Stromal cell of bone marrow (primary cell): ENCODE data around the gene SPAG16.
"Not testable (repeated sequence)": the region's sequence is repeated elsewhere in the genome, so short reads cannot be mapped to it uniquely, and the experiment has no call there.

Source experiments
- DNase-seq: peaks from one replicate; pipeline ENCODE4 v3.0.0-alpha.2; 2012; ENCODE audit warnings: low read depth

Gene SPAG16

DNA sequence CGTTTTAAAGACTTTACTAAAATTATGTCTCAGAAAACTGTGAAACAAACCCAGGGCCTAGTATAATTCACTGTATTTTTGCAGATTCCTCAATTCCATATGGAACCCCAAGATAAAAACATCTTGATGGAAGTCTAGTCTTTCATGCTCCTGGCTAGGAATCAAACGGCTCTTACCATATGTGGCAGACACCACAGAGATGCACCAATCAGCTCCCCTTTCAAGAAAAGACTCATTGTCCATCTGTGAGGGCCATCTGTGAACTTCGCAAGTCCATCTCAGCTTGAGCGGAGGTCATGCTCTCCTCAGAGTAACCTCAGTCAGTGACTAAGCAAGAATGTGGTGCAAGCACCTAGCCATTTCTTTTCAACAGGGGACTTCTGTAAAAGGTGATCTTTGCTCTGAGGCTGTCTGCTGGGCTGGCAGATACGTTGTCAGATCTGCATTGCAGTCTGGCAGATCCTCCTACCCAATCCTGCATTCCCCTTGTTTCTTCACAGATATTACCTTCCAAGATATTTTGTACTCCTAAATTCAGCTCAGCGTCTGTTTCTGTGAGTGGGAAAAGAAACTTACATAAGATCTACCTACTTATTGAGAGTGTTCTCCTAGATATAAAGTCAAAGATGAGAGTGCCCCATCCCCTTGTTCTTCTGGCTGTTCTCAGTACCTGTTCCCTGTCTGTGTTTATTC, 419.3 kb downstream of the SPAG16 start:
- no peak for DNase-seq

DNA sequence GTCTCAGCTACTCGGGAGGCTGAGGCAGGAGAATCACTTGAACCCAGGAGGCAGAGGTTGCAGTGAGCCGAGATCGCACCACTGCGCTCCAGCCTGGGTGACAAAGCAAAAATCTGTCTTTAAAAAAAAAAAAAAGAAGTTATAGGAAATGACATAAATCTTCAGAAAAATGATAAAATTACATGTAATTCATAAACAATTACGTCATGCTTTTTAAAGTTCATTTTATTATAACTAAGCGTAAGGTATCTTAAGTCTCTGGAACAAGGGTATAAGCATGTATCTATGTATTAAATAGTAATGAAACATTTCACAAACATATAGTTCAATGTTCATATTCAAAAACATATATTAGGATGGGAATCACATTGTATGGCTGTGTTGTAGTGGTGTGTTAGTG, 425.9 kb downstream of the SPAG16 start:
- DNase-seq, result no peak

DNA sequence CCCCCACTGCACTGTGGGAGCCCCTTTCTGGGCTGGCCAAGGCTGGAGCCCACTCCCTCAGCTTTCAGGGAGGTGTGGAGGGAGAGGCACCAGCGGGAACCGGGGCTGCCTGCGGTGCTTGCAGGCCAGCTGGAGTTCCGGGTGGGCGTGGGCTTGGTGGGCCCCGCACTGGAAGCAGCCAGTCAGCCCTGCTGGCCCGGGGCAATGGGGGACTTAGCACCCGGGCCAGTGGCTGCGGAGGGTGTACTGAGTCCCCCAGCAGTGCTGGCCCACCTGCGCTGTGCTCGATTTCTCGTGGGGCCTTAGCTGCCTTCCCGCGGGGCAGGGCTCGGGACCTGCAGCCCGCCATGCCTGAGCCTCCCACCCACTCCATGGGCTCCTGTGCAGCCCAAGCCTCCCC, 434.1 kb downstream of the SPAG16 start:
- DNase-seq, result not testable (repeated sequence)

DNA sequence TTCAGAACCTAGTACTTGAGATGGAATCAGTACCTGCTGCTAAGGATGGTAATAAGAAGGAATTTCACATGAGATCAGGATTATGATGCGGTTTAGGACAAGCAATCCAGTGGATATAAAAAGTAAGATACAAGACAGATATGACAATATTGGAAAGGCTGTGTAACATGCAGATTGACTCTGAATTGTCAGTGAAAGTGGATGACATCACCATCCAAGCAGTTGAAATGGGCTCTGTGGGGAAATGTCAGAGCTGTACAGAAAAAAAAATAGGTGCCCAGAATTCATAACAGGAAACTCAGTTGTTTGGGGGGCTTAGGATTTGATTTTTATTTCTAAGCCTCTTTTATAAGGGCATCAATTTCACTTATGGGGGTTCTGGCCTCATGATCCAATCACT, 438.3 kb downstream of the SPAG16 start:
- DNase-seq, result no peak

DNA sequence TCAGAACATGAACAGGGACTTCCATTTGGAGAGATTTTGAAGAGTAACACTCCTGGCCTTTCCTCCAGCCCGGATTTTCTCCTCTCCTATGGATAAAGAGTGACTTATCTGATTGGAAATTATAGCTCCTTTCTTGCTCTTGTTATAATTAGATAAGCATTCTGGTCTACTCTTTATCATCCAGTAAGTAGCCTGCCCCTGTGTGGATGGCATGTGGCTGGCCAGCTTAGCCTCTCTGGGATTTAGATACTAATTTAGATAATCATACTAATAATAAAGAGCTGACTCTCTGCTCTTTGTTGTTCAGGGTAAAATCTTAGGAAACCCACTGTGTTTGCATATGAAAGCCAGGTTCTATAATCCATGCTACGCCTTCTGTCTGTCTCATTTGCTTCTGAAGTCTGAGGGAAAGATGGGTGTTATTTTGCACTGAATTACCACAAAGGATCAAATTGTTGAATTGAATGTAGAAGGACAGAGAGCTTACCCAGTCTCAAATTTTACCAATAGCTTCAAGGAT, 438.8 kb downstream of the SPAG16 start:
- DNase-seq, result no peak

DNA sequence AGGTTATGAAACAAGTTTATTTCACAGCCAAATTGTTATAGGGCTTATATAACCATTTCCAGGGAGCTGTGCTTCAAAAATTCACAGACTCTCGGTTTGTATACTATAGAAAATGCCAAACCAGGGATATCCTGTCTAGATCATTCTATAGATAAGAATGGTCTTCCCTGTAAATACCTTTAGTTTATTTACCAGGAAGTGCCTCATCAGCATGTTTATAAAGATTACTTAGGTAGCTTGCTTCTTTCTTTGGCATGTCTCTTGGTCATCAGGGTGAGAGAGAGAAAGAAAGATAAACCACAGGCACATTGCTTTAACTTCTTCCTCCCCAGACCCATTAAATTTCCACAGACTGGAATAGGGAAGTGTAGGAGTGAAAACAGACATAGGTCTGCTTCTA, 439.4 kb downstream of the SPAG16 start:
- no peak for DNase-seq

DNA sequence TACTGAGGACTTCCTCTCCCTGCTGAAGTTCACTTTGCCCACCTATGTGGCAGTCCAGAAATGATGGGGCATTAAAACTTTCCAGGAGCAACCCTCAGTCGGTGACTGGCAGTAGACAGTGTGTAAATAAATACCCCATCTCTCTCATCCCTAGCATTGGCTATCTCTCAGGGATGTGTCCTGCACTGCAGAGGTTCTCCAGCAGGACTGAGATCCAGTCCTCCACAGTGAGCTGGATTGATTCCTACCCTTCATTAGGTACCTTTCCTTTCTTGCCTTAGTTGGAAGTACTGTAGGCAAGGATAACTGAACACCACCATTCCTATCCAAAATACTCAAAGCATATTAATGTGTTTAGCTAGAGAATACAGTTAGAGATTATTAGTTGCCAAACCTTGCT, 441.8 kb downstream of the SPAG16 start:
- no peak for DNase-seq

DNA sequence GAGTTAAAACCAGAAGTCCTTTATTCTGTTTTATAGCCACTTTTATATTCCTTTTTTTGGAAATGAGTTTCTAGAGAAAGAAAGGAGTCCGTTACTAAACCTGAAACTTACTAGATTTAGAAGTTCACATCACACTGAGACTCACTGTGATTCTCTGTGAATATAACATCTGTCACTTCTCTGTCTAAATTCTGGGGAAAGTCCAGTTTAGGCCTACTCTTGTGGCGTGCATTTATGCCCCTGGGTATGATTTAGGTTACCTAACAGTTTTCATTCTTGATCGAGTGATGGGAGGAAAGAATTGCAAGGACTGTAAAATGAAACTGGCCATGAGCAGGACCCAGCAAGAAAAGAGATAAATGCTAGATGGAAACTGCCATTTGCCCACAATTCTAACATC, 449.6 kb downstream of the SPAG16 start:
- DNase-seq, result no peak

DNA sequence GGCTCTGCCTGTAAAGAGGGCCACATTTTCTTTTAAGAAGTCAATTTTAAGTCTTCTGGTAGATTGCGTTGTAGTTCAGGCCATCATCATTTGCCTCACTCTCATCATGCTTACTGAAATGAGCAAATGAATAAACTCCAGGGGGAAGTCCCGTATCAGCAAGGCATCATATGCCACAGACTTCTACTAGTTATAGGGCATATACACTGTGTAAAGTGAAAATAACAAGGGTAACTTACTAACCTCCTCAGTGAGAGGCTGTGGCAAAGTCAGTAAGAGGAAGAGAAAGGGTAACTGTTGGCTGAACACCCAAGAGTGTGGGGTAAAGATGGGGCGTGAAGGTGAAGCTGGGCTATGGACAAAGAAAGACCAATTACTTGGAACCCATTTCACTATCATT, 456.2 kb downstream of the SPAG16 start:
- no peak for DNase-seq

DNA sequence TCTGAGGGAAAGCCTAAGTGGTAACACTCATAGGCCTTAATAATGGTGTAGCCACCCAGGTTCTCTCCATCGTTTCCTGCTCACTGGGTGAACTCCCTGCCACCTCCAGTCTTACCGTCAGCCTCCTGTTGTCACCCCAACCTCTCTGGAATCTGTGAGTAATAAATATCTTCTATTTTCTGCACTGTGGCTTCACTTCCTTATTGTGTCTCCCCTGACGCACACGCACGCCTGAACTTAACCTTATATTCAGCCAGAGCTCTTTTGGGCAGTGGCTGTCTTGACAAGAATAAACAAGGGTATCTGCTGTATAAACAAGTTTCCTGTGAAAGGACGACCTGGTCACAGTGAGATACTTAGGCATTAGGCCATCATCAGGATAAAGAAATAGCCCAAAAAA, 467.2 kb downstream of the SPAG16 start:
- DNase-seq, result no peak

DNA sequence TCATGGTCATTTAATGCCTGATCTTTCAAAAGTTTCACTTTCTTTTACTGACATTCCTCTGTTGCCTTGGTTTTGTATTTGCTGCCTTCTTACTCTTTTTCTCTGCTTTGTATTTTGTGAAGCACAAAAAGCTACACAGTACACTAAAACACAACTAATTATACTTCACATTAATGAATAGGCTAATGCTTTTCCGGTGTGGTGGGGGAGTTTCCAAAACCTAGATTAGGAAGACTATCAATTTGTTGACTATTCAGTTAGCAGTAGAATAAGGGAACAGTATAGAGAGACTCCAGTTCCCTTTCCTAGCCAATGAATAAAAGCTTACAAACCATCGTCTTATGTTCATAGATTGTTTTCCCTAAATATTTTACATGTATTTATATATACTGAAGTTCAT, 468.3 kb downstream of the SPAG16 start:
- no peak for DNase-seq

DNA sequence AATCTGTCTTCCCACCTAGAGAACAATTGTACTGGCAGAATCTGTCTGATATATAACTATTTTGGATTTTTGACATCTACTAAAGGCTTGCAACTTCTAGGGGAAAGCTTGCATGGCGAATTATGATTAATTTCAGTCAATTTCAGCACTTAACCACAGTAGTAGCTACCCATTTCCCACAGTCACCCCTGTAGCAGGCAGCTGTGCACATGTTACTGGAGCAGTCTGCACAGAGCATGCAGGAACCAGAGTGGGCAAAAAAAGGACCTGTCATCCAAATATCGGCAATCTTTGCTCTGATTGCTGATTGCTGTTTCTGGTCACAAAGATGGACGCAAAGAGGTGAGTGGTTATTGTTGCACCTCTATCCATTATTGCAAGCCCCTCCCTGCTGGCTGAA, 473.3 kb downstream of the SPAG16 start:
- DNase-seq, result no peak

DNA sequence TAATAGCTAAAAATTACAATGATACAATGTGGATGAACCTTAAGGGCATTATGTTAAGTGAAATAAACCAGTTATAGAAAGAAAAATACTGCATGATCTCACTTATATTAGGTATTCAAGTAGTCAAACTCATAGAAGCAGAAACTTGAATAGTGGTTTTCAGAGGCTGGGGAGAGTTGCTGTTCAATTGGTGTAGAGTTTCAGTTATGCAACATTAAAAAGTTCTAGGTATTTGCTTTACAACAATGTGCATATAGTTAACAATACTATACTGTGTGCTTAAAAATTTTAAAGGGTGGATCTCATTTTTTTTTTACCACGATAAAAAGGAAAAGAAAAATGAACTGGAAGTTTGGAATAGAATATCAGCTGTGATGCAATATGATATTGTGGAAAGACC, 479.1 kb downstream of the SPAG16 start:
- no peak for DNase-seq

DNA sequence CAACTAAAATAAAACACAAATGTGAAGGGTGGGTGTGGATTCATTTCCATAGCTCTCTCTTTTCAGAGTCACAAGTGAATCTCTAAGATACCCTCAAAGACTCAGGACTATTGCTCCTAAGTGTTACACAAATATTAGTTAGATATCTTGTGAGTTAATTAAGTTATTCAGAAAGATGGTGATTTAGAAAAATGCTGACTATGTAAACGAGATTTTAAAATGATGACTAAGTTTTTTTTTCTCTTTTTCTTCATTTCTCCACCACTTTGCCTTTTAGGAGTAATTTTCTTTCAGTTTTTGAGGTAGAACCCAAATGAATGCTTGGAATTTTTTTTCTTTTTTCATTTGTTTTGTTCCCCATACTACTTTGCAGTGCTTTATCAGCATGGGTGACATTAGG, 479.7 kb downstream of the SPAG16 start:
- DNase-seq, result no peak

DNA sequence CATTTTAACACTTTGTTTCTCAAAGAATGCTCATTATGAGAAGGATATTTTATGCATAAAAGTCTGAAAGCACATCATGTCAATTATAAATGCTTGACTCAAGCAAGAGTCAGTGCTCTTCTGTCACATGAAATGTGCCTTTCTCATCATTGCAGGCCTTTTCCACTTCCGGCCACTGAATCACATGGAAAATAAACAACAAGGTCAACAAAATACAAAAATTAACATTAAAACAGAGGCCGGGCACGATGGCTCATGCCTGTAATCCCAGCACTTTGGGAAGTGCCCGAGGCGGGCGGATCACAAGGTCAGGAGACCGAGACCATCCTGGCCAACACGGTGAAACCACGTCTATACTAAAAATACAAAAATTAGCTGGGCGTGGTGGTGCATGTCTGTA, 480.6 kb downstream of the SPAG16 start:
- DNase-seq, result no peak

DNA sequence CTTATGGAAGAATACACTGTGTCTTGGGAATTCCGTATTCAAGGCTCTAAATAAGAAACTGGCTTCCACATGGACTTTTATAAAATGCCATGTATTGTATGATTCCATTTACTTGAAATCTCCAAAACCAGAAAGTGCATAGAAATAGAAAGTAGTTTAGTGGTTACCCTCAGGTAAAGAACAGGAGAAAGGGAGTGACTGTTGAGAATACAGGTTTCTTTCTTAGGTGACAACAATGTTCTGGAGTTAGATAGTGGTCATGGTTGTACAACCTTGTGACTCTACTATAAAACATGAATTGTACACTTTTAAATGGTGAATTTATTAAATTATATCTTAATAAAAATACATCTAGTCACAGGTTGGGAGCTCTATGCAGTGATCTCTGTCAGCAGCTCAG, 481.8 kb downstream of the SPAG16 start:
- no peak for DNase-seq

DNA sequence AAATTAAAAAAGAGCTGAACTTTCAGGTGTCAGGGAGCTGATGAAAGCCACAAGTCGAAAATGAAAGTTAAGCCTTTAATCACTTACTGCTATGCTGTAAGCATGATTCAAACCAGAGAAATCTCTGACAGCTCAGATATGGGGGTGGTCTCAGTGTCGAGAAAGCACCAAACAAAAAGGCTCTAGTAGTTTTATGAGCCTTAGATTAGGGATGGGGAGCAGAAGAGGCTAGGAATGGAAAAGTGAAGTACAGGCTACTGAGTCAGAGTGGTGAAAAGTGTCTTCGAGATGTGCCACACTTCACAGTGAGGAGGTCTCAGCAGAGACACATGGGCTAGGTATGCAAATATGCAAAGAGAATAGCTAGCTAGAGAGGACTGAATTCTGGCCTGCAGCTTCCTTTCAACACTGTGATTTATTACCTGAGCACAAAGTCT, 482.2 kb downstream of the SPAG16 start:
- no peak for DNase-seq

DNA sequence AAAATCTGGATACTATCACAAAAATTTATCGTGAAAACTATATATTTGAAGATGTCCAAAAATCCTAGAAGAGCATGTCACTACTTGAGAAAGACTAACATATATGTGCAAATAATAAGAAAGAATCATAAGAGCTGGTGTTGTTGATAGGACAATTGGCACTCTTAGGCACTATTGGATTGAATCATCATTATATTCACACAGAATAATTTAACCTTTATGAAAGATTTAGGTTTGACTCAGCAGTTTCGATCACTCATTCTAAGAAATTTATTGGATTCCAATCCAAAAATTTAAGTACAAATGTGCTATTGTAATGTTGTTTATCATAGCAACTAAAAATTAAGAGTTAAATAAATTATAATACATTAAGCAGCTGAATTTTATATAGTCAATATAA, 503.6 kb downstream of the SPAG16 start:
- DNase-seq, result no peak

DNA sequence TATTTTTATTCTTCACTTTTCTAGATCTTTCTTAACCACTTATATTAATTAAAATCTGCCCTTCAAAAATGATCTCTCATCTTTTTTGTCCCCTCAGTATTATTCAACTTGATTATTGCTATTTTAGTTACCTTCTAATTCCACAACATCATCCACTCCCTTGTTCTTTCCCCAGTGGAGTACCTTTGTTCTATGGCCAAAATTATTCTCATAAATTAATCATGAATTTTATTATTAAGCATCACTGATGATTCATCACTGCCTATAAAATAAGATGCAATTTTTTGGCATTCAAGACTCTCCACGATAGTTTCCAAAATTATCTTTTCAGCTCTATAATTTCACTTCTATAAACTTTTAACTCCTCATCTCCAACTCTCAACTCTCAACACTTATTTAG, 505.7 kb downstream of the SPAG16 start:
- no peak for DNase-seq

DNA sequence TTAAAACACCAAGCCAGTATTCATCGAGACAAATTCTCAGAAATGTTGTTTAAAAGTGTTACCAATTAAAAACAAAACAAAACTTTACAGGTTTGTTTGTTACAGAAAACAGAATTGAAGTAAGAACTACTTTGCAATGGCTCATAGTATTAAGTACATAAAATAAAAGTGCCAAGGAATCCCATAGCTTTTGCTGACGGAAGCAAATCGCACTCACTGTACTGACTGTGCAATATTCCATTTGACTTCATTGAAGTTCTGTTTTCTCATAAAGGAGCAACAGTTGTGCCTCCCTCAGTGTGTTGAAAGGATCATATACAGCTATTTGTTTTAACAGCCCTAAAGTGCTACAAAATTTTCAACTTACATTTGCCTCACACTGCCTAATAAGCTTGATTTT, 507.8 kb downstream of the SPAG16 start:
- DNase-seq, result no peak

DNA sequence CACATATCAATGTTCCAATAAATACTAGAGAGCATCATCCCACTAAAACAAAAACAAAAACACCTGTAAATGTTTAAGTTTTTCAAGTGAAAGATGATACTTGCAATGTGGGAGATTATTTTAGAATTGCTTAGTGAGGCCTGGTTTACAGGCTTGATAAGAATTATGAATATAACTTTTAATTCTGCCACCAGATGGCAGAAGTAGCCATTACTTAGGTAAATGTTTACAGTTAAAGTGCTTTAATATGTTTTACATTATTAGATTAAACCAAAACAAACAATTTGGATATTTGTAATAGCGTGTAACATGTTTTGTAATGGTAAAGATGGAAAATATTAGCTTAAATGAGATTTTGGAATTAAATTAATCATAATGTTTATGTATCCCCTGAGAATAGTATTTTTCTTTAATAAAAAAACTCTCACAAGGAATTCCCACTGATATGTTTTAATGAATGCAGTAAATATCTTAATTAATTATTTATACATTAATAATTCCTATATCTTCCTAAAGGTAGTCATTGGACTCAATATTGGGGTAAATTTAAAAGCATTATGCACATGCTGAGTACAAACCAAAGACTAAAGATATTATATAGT, 522.0 kb downstream of the SPAG16 start:
- peak; percentile 13 for DNase-seq

DNA sequence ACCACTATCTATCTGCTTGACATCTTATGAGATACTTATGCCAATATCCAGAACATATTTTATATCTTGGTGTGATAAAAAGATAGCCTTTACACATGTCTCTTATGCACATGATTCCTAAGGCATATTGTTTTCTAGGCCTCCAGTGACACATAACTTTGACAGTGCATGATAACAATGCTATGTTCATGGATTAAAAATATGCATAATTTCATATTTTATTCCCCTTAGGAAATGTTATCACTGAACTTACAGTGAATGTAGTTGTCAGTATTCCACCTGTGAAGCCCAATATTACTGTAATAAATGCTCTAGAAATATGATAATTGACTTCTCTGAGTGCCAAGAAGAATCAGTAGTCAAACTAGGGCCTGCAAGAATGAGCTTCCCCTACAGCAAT, 532.3 kb downstream of the SPAG16 start:
- no peak for DNase-seq

DNA sequence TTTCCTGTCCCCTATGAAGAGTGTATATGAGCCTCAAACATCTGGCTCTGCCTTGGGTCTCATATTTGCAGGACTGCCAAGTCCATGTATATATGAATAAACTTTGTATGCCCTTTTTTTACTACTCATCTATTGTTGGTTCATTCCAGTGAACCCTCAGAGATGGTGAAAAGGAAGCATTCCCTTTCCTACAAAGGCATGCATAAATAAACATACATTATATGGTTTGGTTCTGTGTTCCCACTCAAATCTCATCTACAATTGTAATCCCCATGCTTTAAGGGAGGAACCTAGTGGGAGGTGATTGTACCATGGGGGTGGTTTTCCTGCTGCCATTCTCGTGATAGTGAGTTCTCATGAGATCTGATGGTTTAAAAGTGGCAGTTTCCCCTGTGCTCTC, 534.2 kb downstream of the SPAG16 start:
- no peak for DNase-seq

DNA sequence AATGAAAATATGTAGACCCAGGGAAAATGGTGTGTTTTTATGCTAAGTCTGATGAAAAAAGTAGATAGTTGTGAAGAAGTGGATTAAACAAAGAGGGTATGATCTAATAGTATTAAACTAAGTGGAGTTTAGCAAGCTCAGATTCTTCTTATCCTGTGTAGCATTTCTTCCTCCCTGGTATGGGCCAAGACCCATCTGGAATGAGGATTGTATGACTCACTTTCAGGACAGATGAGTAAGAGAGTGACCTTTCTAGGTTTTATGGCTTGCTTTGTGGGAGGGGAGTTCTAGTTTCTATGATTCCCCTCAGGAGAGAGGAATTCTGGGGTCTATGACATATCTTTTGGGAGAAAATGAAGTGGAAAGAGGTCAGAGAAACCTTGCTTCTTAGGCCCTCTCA, 550.1 kb downstream of the SPAG16 start:
- DNase-seq, result peak; percentile 71
